Measurements from ENCODE around the gene LRP1.

The LRP1 gene

DNA sequence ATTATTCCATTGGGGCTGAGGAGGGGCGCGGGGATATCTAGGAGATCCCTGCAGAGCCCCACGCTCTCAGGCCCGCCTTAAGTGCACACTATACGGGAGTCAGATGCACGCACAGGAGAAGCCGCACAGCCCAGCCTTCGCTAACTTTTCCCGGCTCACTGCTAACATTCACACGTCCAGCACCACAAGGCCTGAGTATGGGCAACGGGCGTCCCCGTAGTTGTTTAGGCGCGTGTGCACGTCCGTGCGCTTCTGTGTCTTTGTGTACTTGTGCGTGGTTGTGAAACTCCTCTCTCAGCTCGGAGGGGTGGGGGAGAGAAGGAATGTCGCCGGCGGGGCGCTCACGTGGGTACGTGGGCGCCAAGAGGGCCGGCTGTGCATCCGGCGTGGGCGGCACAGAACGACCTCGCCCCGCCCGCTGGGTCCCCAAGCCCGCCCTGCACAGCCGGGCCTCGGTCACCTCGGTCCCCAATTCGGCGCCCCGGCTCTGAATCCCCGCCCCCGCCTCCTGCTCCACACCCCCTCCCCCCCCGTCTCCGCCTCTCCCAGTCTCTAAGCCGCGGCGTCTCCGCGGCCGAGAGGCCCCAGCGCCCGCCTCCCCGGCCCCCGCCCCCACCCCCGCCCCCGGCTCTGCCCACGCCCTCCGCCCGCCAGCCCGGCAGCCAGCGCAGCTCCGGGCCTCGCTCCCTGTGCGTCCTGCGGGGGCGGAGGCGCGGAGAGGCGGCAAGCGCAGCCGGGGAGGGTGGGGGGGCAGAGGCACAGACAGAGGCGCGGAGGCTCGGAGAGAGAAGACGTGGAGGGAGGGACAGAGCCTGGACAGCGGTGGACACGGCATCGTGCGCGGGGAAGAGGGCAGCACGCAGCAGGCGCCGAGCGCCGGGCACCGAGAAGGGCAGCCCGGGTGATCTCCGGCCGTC lies 39.7 kb upstream of the LRP1 start, which contains the start of gene NAB2:
NAB2 (plus strand) TSS at position 761 of the 917 bp plus-strand sequence. CDS start 158 bp downstream, outside the sequence.
- H3K27me3 ChIP-seq (ENCODE audit: control insufficient read depth in 2 of 2, insufficient read depth in 2 of 2, low read length in 2 of 2): no peaks in the 10 kb centered on the region
- H3K9ac ChIP-seq (ENCODE audit: low read depth in 1 of 2, low read length in 2 of 2): peak within 1 kb of the TSS; percentile 67 to 70
- H3K36me3 ChIP-seq (ENCODE audit: control insufficient read depth in 2 of 2, insufficient read depth in 2 of 2, low read length in 2 of 2): peaks cover 0 to 9% of the 10 kb centered on the region in 2 donors
- peak within 1 kb of the TSS; percentile 77 to 87 for H3K4me3 ChIP-seq (ENCODE audit: low read length in 2 of 2)
- H3K9me3 ChIP-seq (ENCODE audit: control insufficient read depth in 2 of 2, low read length in 2 of 2): no peaks in the 10 kb centered on the region
- peak within 1 kb of the TSS; percentile 88 to 98 for H3K27ac ChIP-seq (ENCODE audit: low read depth in 2 of 2, low read length in 2 of 2)
- H3K4me1 ChIP-seq (ENCODE audit: control insufficient read depth in 2 of 2, insufficient read depth in 2 of 2, low read length in 2 of 2): peaks cover 31 to 37% of the 10 kb centered on the region in 2 donors

DNA sequence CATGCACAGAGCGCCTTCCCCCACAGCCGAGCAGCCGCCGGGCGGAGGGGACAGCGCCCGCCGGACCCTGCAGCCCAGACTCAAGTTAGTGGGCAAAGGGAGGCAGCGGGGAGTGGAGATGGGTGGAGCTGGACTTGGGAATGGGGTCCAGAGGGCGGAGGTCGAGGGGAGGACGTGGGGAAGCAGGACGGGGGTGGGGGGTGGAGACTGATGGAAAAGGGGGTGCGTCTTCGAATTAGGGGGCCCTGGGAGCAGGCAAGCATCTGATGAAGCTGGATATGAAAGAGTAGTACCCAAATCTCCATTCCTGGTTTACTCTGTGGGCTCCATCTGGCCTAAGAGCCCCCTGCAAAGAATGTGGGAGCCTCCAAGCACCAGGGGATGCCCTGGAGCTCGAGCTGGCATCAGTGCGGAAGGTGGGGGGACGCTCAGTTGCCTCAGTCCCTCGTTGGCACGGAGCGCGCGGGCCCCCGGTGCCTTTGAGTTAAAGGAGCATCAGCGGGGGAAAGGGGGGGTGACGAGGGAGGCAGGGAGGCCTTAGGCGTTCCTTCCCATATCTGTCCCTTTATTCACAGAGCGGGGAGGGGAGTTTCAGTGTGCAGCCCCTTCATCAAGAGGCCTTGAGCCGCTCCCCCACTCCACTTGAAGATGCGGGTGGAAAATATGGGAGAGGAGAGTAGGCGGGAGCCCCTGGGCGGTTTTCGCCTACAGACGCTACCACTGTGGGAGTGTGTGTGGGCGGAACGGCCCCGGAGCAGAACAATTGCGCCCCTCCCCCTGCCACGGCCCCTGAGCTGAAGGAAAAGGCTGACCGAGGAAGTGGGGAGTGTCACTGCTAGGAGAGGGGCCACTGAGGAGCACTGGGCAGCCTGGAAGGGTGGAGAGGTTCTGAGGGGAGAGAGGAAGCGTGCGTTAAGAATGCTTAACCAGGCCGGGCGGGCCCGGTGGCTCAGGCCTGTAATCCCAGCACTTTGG lies 38.7 kb upstream of the LRP1 start:
- no peaks in the 10 kb centered on the region for H3K9me3 ChIP-seq (ENCODE audit: control insufficient read depth in 2 of 2, low read length in 2 of 2)
- peak overlapping the region; percentile 71 to 85 for H3K27ac ChIP-seq (ENCODE audit: low read depth in 2 of 2, low read length in 2 of 2)
- peaks cover 0 to 10% of the 10 kb centered on the region in 2 donors for H3K36me3 ChIP-seq (ENCODE audit: control insufficient read depth in 2 of 2, insufficient read depth in 2 of 2, low read length in 2 of 2)
- peaks cover 36 to 44% of the 10 kb centered on the region in 2 donors for H3K4me1 ChIP-seq (ENCODE audit: control insufficient read depth in 2 of 2, insufficient read depth in 2 of 2, low read length in 2 of 2)
- H3K9ac ChIP-seq (ENCODE audit: low read depth in 1 of 2, low read length in 2 of 2): peak overlapping the region; percentile 60 to 66
- no peaks in the 10 kb centered on the region for H3K27me3 ChIP-seq (ENCODE audit: control insufficient read depth in 2 of 2, insufficient read depth in 2 of 2, low read length in 2 of 2)
- peak overlapping the region; percentile 77 to 87 for H3K4me3 ChIP-seq (ENCODE audit: low read length in 2 of 2)

DNA sequence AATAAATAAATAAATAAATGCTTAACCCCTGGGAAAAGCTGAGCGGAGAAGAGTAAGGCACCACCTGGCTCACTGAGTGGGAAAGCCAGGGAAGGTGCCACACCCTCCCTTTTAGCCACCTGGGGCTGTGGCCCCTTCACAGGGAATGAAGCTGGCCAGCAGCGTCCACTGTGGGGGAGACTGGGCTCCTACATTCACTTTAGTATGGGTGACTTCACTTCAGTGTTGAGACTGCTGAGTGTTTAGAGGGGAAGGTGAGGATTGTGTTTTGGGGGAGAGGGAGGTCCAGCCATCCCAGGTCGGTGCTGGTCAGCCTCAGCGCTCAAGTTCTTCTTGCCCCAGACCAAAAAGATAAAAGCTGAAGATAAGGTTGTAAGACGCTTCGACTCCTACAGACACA lies 37.8 kb upstream of the LRP1 start:
- H3K9ac ChIP-seq (ENCODE audit: low read depth in 1 of 2, low read length in 2 of 2): peak overlapping the region in 1 of 2 donors; percentile 24
- H3K27me3 ChIP-seq (ENCODE audit: control insufficient read depth in 2 of 2, insufficient read depth in 2 of 2, low read length in 2 of 2): no peaks in the 10 kb centered on the region
- H3K27ac ChIP-seq (ENCODE audit: low read depth in 2 of 2, low read length in 2 of 2): peak overlapping the region in 1 of 2 donors; percentile 63
- H3K9me3 ChIP-seq (ENCODE audit: control insufficient read depth in 2 of 2, low read length in 2 of 2): no peaks in the 10 kb centered on the region
- peaks cover under 1 to 19% of the 10 kb centered on the region in 2 donors for H3K36me3 ChIP-seq (ENCODE audit: control insufficient read depth in 2 of 2, insufficient read depth in 2 of 2, low read length in 2 of 2)
- peak overlapping the region; percentile 40 to 61 for H3K4me3 ChIP-seq (ENCODE audit: low read length in 2 of 2)
- peaks cover 36 to 44% of the 10 kb centered on the region in 2 donors for H3K4me1 ChIP-seq (ENCODE audit: control insufficient read depth in 2 of 2, insufficient read depth in 2 of 2, low read length in 2 of 2)

DNA sequence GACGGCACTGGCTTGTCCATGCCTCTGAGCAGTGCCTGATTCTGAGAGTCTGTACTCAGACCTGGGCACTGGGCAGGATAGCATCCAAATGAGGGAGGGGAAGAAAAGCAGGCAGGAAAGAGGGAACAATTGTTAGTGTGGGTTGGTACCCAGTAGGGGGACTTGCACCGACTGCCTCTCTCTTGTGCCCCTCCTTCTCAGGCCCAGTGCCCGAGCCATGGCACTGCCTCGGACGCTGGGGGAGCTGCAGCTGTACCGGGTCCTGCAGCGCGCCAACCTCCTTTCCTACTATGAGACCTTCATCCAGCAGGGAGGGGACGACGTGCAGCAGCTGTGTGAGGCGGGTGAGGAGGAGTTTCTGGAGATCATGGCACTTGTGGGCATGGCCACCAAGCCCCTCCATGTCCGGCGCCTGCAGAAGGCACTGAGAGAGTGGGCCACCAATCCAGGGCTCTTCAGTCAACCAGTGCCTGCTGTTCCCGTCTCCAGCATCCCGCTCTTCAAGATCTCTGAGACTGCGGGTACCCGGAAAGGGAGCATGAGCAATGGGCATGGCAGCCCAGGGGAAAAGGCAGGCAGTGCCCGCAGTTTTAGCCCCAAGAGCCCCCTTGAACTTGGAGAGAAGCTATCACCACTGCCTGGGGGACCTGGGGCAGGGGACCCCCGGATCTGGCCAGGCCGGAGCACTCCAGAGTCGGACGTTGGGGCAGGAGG lies 37.2 kb upstream of the LRP1 start:
- no peaks in the 10 kb centered on the region for H3K27me3 ChIP-seq (ENCODE audit: control insufficient read depth in 2 of 2, insufficient read depth in 2 of 2, low read length in 2 of 2)
- H3K4me1 ChIP-seq (ENCODE audit: control insufficient read depth in 2 of 2, insufficient read depth in 2 of 2, low read length in 2 of 2): peaks cover 32 to 41% of the 10 kb centered on the region in 2 donors
- H3K36me3 ChIP-seq (ENCODE audit: control insufficient read depth in 2 of 2, insufficient read depth in 2 of 2, low read length in 2 of 2): peaks cover 7 to 25% of the 10 kb centered on the region in 2 donors
- no peak overlapping the region for H3K9ac ChIP-seq (ENCODE audit: low read depth in 1 of 2, low read length in 2 of 2)
- H3K9me3 ChIP-seq (ENCODE audit: control insufficient read depth in 2 of 2, low read length in 2 of 2): no peaks in the 10 kb centered on the region
- peak overlapping the region in 1 of 2 donors; percentile 63 for H3K27ac ChIP-seq (ENCODE audit: low read depth in 2 of 2, low read length in 2 of 2)
- peak overlapping the region; percentile 40 to 61 for H3K4me3 ChIP-seq (ENCODE audit: low read length in 2 of 2)

DNA sequence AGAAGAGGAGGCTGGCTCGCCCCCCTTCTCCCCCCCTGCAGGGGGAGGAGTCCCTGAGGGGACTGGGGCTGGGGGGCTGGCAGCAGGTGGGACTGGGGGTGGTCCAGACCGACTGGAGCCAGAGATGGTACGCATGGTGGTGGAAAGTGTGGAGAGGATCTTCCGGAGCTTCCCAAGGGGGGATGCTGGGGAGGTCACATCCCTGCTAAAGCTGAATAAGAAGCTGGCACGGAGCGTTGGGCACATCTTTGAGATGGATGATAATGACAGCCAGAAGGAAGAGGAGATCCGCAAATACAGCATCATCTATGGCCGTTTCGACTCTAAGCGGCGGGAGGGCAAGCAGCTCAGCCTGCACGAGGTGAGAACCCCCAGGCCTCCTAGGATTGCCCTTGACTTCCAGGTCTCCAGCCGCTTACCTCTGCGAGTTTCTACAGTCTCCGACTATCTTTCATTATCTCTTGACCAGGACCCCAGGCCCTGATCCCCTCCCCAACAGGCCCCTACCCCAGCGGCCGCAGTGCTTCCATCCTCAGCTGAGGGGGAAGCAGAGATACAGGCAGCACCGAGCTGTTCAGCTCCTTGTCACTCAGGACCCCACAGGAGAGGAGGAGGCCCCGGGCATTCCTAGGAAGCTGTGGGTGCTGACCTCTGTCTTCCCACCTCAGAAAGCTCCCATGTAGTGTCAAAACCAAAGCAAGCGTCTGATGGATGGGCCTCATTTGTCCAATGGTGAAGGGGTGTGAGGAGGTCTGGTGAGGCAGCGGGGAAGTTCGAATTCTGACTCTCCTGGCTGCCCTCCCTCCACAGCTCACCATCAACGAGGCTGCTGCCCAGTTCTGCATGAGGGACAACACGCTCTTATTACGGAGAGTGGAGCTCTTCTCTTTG lies 36.4 kb upstream of the LRP1 start:
- Histone ChIP-seq H3K36me3 (ENCODE audit: control insufficient read depth in 2 of 2, insufficient read depth in 2 of 2, low read length in 2 of 2) (peaks cover 15 to 33% of the 10 kb centered on the region in 2 donors), H3K4me3 (ENCODE audit: low read length in 2 of 2) (no peak overlapping the region), H3K9ac (ENCODE audit: low read depth in 1 of 2, low read length in 2 of 2) (no peak overlapping the region), H3K27me3 (ENCODE audit: control insufficient read depth in 2 of 2, insufficient read depth in 2 of 2, low read length in 2 of 2) (no peaks in the 10 kb centered on the region), H3K4me1 (ENCODE audit: control insufficient read depth in 2 of 2, insufficient read depth in 2 of 2, low read length in 2 of 2) (peaks cover 28 to 38% of the 10 kb centered on the region in 2 donors), H3K27ac (ENCODE audit: low read depth in 2 of 2, low read length in 2 of 2) (peak overlapping the region in 1 of 2 donors; percentile 63), H3K9me3 (ENCODE audit: control insufficient read depth in 2 of 2, low read length in 2 of 2) (no peaks in the 10 kb centered on the region)

DNA sequence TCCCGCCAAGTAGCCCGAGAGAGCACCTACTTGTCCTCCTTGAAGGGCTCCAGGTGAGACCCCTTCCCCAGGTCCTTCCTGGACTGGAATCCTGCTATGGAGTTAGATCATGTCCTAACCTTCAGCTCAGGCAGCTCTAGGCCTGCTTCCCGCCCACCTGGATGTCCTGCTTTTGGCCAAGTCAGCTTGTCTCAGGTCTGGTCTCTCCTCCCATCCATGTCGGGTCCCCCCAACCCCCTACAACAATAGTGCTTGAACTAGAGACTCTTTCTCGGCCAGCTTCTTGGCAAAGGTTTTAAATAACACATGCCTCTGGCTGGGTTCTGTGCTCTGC lies 35.8 kb upstream of the LRP1 start:
- H3K4me3 ChIP-seq (ENCODE audit: low read length in 2 of 2): no peak overlapping the region
- peaks cover 21 to 39% of the 10 kb centered on the region in 2 donors for H3K36me3 ChIP-seq (ENCODE audit: control insufficient read depth in 2 of 2, insufficient read depth in 2 of 2, low read length in 2 of 2)
- peaks cover 28 to 38% of the 10 kb centered on the region in 2 donors for H3K4me1 ChIP-seq (ENCODE audit: control insufficient read depth in 2 of 2, insufficient read depth in 2 of 2, low read length in 2 of 2)
- H3K9ac ChIP-seq (ENCODE audit: low read depth in 1 of 2, low read length in 2 of 2): no peak overlapping the region
- peak overlapping the region in 1 of 2 donors; percentile 23 for H3K27ac ChIP-seq (ENCODE audit: low read depth in 2 of 2, low read length in 2 of 2)
- H3K9me3 ChIP-seq (ENCODE audit: control insufficient read depth in 2 of 2, low read length in 2 of 2): no peaks in the 10 kb centered on the region
- H3K27me3 ChIP-seq (ENCODE audit: control insufficient read depth in 2 of 2, insufficient read depth in 2 of 2, low read length in 2 of 2): no peaks in the 10 kb centered on the region

DNA sequence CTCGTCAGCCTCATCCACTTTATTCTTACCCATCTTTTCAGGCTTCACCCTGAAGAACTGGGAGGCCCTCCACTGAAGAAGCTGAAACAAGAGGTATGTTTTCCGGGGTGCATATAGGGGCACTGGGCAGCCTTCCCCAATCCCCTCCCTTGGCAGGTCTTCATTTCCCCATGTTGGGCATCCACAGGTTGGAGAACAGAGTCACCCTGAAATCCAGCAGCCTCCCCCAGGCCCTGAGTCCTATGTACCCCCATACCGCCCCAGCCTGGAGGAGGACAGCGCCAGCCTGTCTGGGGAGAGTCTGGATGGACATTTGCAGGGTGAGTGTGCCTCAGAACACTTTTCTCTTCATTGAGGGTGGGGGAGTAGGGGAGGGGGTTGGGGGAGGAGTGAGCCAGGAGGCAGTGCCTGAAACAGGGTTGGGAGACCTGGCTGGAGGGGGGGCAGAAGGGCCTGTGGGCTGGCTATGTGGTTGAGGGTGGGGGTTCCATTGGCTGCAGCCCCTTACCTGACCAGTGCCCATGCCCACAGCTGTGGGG lies 35.3 kb upstream of the LRP1 start:
- Histone ChIP-seq H3K9me3 (ENCODE audit: control insufficient read depth in 2 of 2, low read length in 2 of 2) (no peaks in the 10 kb centered on the region), H3K27me3 (ENCODE audit: control insufficient read depth in 2 of 2, insufficient read depth in 2 of 2, low read length in 2 of 2) (no peaks in the 10 kb centered on the region), H3K36me3 (ENCODE audit: control insufficient read depth in 2 of 2, insufficient read depth in 2 of 2, low read length in 2 of 2) (peaks cover 25 to 43% of the 10 kb centered on the region in 2 donors), H3K4me3 (ENCODE audit: low read length in 2 of 2) (no peak overlapping the region), H3K4me1 (ENCODE audit: control insufficient read depth in 2 of 2, insufficient read depth in 2 of 2, low read length in 2 of 2) (peaks cover 25 to 36% of the 10 kb centered on the region in 2 donors), H3K9ac (ENCODE audit: low read depth in 1 of 2, low read length in 2 of 2) (no peak overlapping the region), H3K27ac (ENCODE audit: low read depth in 2 of 2, low read length in 2 of 2) (no peak overlapping the region)

DNA sequence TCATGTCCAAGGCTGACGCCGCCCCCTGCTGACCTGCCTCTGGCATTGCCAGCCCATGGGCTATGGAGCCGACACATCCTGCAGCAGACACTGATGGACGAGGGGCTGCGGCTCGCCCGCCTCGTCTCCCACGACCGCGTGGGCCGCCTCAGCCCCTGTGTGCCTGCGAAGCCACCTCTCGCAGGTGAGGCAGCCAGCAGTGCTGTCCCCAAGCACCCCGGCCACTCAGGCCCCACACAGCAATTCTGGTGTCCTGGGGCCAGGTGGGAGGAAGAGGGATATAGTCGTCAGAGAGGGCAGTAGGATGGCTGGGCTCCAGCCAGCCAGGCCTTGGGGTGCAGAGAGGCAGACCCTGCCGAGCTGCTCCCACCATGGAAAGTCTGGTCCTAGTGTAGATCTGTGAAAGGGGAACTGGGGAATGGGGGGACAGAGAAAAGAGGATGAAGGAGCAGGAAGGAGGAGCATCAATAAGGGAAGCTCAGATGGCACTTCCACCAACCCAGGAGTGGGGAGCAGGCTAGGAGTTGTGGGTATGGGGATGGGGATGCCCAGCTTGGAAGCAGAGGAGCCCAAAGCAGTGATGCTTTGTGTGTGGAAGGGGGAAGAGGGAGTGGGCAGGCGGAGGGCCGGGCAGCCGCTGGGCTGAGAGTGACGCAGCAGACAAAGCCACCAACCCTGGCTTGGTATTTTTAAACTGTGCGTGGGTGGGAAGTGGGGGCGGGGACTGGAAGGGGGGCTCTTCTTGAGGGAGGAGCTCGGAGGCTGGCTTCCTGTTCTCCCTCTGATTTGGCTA lies 34.7 kb upstream of the LRP1 start:
- Histone ChIP-seq H3K4me1 (ENCODE audit: control insufficient read depth in 2 of 2, insufficient read depth in 2 of 2, low read length in 2 of 2) (peaks cover 20 to 31% of the 10 kb centered on the region in 2 donors), H3K9me3 (ENCODE audit: control insufficient read depth in 2 of 2, low read length in 2 of 2) (no peaks in the 10 kb centered on the region), H3K27me3 (ENCODE audit: control insufficient read depth in 2 of 2, insufficient read depth in 2 of 2, low read length in 2 of 2) (no peaks in the 10 kb centered on the region), H3K36me3 (ENCODE audit: control insufficient read depth in 2 of 2, insufficient read depth in 2 of 2, low read length in 2 of 2) (peaks cover 31 to 49% of the 10 kb centered on the region in 2 donors), H3K9ac (ENCODE audit: low read depth in 1 of 2, low read length in 2 of 2) (peak overlapping the region; percentile 14 to 22), H3K4me3 (ENCODE audit: low read length in 2 of 2) (peak overlapping the region in 1 of 2 donors; percentile 20), H3K27ac (ENCODE audit: low read depth in 2 of 2, low read length in 2 of 2) (peak overlapping the region; percentile 29 to 61)

Data from mucosa of rectum (tissue), 2 donors.